ENCODE results near the gene RIF1.

The RIF1 gene, protein sequence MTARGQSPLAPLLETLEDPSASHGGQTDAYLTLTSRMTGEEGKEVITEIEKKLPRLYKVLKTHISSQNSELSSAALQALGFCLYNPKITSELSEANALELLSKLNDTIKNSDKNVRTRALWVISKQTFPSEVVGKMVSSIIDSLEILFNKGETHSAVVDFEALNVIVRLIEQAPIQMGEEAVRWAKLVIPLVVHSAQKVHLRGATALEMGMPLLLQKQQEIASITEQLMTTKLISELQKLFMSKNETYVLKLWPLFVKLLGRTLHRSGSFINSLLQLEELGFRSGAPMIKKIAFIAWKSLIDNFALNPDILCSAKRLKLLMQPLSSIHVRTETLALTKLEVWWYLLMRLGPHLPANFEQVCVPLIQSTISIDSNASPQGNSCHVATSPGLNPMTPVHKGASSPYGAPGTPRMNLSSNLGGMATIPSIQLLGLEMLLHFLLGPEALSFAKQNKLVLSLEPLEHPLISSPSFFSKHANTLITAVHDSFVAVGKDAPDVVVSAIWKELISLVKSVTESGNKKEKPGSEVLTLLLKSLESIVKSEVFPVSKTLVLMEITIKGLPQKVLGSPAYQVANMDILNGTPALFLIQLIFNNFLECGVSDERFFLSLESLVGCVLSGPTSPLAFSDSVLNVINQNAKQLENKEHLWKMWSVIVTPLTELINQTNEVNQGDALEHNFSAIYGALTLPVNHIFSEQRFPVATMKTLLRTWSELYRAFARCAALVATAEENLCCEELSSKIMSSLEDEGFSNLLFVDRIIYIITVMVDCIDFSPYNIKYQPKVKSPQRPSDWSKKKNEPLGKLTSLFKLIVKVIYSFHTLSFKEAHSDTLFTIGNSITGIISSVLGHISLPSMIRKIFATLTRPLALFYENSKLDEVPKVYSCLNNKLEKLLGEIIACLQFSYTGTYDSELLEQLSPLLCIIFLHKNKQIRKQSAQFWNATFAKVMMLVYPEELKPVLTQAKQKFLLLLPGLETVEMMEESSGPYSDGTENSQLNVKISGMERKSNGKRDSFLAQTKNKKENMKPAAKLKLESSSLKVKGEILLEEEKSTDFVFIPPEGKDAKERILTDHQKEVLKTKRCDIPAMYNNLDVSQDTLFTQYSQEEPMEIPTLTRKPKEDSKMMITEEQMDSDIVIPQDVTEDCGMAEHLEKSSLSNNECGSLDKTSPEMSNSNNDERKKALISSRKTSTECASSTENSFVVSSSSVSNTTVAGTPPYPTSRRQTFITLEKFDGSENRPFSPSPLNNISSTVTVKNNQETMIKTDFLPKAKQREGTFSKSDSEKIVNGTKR (N-terminal part only)

DNA sequence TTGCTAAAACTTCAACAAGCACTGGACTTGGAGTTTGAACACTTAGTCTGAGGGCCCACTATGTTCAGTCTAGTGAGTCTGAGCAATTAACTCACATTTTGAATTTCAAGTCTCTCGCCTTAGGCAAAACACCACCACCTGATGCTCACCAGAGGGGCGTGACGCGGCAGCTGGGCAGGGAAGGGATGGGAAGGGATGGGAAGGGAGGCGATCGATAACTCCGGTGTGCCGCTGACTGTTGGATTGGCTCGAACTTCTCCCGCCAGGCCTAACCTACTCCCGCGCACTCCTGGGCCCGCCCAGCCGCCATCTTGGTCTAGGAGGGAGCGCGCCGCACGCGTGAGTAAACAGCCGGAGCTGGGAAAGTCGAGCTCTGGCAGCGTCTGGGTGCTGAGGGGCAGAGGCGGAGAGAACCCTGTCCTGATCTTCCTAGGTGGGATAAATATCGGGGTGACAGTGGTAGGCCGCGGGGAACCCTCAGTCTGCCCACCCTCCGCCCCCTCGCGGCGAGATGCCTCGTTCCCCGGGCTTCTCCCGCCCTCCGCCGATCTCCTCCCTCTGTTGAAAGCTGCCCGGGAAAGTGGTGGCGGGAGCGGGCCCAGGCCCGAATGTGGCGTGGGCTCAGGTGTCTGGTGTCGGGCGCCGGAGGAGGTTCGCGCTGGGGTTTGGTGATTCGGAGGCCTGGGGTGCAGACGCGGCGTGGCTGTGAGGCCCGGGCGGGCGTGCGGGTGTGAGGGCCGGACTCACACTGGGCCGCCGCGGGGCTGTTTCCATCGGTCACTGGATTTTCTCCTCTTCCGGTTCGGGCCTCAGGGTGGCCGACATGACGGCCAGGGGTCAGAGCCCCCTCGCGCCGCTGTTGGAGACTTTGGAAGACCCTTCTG, at the start of gene RIF1:
Gene RIF1, plus strand, starts transcription at position 302 of the 884 bp plus-strand sequence. Its CDS starts 522 bp downstream, at position 824.
- DNase-seq (ENCODE audit: low spot score), result peak; percentile 93

DNA sequence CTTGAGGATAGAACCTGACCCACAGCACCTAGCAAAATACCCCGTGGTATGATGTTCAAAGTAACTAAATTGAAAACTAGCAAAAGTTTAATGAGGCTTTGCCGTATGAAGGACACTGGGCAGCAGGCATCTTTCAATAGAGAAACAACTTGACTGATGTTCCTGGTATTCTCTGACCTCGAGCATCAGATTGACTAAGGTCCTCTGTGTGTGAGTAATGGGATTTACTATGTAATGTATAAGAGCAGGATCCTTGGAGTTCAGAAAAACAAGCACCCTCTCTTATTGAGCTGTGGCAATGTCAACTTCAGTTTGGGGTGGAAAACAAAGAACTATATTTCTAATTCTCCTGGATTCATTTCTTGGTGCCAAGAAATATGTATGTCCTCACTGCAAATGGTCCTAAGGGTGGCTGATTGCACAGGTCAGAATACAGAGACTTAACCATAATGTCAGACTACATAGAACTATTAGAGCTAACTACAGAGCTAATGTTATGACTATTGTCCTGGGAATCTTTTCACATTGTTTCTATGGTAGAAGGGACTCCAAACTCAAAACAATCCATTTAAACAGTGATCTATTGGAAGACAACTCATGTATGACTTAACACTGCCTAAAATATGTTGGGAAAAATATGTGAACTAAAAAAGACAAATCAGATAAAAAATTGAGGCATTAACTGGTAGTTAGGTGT, 47.9 kb upstream of the RIF1 start:
- no peak for DNase-seq (ENCODE audit: low spot score)

DNA sequence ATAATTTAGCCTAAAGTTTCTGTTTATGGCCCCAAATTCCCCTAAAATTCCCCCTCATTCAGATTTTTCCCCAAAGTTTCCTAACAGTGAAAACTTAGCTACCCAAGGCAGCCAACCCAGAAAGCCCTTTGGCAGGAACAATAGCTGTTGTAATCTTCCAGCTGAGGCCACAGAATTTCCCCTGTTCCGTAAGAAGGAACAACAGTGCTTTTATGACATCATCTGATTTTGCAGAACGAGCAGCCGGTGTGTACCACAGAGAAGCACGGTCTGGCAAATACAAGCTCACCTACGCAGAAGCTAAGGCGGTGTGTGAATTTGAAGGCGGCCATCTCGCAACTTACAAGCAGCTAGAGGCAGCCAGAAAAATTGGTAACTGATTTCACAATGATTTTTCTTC, 46.0 kb upstream of the RIF1 start:
- no peak for DNase-seq (ENCODE audit: low spot score)

DNA sequence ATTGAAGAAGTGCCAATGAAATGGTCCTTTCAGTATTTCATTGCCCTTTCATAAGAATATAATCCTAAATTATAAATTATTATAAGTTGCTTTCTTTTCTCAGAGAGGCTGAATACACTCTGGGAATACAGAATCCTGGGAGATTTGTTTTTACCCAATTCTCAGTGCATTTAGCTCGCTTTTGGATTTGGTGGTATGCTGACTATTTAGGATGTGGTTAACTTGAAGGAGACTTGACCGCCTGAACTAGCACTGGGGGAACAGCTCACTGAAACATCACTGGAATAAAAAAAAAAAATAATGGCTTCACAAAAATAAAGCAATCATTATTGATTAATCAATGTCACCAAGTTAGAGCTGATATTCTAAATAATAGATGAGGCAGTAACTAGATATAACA, 42.1 kb upstream of the RIF1 start:
- no peak for DNase-seq (ENCODE audit: low spot score)

DNA sequence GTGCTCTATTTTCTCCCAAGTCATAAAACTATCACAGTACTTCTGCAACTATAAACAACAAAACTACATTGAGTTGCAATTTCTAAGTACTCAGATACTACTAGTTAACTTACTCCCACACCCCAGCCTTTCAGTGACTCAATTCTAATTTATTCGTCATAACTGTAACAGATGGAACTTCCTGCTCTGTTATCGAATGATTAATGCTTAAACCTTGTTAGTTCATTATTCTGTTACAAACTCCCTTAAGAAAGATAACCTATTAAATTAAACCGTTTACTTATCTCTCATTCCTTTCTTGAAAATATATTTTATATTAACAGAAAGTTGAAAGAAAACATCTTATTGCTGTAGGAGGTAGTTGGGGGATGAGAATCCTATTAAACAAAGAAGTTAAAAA, 35.3 kb upstream of the RIF1 start:
- DNase-seq (ENCODE audit: low spot score), result no peak

DNA sequence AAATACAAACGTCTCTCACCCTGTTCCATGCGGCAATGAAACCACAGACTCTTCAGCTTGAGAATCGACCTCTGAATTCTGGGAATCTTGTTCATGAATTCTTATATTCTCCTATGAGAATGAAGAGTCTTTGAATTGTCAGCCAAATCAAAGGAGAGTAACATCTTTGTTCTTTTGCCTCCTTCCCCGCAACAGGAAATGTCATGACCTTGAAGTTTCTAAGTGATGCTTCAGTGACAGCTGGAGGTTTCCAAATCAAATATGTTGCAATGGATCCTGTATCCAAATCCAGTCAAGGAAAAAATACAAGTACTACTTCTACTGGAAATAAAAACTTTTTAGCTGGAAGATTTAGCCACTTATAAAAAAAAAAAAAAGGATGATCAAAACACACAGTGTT, 30.5 kb upstream of the RIF1 start:
- DNase-seq (ENCODE audit: low spot score), result no peak

DNA sequence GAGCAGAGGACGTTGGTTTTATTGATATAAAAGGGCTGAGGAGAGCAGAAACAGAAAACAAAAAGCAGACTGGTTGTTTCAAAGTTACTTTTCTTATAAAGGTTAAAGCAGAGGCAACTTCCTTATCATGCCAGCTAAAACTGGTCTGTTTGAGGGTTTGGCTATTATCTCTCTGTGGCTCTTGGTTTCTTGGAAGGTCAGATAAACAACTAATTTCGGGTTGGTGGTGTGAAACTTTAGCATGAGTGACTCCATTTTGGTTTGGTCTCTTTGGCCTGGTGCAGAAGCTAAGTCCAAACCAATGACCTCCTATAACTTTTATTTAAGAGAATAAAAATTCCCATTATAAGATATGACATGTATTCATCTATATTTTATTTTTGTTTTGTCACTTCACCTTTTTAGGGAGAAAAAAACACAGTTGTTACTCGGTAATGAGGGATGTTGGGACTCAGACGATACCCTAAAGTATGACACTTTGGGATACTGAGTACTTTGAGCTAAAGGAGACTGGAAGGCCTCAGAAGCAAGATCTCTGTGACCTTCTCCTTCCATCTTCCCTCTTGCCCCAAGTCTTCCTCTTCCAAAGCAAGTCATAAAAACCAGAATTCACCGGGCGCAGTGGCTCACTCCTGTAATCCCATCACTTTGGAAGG, 29.0 kb upstream of the RIF1 start:
- DNase-seq (ENCODE audit: low spot score), result no peak

DNA sequence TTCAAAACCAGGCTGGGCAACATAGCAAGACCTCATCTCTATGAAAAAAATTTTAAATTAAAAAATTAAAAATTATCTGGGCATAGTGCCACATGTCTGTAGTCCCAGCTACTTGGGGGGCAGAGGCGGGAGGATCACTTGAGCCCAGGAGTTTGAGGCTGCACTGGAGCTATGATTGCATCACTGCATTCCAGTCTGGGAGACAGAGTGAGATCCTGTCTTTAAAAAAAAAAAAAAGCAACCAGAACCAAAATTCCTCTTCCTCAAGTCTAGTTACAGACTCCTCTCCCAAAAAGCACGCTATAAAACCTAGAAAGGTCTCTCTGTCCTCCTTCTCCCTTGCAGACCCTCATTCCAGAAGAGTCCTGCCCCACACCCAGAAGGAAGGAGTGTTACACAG, 28.4 kb upstream of the RIF1 start:
- no peak for DNase-seq (ENCODE audit: low spot score)

DNA sequence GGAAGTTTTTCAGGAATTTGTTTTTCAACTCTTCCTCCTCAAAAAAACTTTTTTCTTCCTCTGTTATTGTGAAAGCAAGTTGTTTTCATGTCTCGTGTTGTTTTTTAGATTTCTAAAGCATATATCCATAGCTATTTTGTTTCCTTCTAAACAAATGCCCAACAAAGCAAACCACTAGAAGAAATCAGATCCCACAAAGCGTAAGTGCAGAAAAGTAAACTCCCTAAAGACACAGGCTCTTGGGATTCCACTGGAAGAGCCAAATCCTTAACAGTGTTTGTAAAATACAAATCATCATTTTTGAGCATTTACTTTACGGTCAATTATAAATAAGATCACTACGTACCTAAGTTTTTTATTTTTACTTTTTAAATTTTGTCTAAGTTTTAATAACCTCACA, 21.7 kb upstream of the RIF1 start:
- DNase-seq (ENCODE audit: low spot score), result no peak

DNA sequence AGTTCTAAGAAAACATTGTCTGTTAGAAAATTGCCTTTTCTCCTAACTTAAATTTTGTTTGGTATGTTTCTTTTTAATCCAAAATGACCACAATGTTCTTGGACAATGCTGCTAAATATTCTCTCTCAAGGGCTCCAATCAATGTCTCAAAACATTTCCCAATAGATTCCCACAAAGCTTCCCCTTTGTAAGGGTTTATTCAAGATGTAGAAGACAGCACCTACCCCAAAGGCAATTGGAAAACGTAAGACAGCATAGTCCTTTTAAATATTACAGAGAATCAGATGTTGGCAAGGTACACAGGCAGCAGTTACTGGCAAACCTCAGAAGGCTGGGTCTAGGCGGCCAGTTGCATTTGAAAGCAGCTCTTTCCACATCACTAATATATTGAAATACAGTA, 18.3 kb upstream of the RIF1 start:
- DNase-seq (ENCODE audit: low spot score), result no peak

DNA sequence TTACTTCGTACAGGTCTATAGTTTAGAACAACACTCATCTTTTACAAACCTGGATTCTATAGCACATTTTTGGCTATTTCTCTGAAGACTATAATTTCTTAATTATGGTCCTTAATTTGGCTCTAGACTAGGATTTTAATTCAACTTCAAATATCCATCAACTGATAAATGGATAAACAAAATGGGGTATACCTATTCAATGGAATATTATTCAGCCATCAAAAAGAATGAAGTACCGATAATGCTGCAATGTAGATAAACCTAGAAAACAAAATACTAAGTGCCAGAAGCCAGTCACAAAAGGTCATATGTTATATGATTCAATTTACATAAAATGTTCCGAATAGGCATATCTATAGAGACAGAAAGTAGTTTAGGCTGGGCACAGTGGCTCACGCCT, 15.2 kb upstream of the RIF1 start:
- DNase-seq (ENCODE audit: low spot score), result no peak

DNA sequence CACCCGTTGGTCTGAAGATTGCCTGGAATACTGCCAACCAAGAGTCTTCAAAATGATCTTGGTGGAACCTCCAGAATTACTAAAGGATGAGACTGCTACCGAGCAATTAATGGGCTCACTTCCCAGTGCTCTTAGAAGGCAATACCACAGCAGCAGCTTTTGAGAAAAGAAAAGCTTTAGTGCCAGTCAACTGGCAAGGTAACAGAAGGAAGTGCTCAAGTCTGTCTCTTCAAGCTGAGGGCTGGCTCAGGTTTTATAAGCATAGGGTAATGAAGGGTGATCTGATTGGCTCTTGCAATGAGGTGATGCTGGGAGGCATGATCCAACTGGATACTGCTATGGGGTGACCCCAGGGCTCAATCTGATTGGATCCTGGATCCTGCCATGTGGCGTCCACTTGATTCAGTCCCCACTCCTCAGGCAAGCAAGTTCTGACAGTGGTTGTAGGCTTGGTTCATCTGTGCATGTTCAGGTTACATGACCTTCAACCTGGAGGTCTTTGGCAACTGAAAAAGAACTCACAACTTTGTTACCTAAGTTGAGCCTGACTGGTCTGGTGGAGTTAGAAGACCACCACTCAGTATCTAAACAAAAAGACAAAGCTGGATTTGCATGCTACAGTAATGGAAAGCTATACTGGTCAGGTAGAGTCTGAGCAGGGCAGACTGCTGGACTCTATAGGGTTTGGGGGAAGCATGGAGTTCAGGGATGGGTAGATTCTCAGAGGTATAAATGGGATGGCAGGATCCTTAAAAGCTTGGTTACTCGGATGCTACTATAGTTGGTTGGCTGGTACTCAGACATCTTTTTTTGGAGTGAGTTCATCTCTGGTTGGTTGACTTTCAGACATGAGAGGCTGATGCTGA, 14.0 kb upstream of the RIF1 start:
- no peak for DNase-seq (ENCODE audit: low spot score)

DNA sequence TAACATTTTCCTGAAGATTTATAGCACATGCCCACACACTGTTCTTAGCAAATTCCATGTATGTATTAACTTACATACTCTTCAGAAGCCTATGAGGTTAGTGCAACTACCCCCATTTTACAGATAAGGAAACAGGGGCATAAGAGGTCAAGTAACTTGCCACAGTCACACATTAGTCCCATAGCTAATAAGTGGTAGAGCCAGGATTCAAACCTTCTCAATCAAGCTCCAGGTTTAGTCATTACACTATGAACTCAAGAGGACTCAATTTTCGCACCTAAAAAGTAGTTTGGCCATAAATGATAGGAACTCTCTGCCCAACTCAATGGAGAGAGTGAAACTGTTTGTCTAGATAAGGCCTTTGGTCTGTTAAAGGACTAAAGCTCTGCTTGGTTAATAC, 9.7 kb upstream of the RIF1 start:
- DNase-seq (ENCODE audit: low spot score), result no peak

DNA sequence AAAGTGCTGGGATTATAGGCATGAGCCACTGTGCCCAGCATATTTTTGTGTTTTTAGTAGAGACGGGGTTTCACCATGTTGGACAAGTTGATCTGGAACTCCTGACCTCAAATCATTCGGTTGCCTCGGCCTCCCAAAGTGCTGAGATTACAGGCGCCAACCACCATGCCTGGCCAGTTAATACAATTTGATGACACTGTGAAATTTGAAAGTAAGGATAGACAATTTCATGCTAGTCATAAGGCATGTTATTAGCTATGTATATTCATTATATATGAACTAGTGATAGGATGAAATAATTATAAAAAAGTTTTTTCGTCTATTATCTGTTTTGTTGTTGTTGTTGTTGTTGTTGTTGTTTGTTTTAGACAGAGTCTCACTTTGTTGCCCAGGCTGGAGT, 8.6 kb upstream of the RIF1 start:
- no peak for DNase-seq (ENCODE audit: low spot score)

DNA sequence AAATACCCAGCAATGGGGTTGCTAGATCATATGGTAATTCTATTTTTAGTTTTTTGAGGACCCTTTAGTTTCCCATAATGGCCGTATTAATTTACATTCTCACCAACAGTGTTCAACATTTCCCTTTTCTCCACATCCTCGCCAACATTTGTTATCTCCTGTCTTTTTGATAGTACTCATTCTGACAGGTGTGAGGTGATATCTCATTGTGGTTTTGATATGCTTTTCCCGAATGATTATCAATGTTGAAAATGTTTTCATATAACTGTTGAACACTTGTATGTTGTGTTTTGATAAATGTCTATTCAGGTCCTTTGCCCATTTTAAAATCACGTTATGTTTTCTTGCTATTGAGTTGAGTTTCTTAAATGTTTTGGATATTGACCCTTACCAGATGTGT, 5.8 kb upstream of the RIF1 start:
- no peak for DNase-seq (ENCODE audit: low spot score)

DNA sequence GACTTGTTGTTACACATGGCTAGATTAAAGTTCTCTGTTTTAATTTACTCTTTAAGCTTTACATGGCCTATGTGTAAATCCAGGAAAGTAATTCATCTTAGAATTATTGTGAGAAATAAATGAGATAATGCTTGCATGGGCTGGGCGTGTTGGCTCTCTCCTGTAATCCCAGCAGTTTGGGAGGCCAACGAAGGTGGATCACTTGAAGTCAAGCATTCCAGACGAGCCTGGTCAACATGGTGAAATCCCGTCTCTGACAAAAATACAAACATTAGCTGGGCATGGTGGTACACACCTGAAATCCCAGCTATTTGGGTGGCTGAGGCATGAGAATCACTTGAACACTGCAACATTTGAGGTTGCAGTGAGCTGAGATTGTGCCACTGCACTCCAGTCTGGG, 4.3 kb upstream of the RIF1 start:
- DNase-seq (ENCODE audit: low spot score), result no peak

DNA sequence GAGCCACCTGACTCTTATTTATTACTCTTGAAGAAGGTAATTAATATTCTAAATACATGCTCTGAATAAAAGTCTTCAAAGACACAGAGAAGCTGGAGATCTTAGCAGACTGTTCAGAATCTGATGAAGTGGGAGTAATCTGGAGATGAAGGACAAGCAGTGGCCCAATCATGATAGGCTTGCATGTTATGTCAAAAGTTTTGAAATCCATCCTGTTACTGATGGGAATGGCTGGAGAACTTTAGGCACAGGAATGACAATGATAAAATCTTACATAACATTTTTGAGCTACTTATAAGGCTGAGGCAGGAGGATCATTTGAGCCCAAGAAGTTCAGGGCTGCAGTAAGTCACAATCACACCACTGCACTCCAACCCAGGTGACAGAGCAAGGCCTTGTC, 2.4 kb upstream of the RIF1 start:
- DNase-seq (ENCODE audit: low spot score), result no peak

DNA sequence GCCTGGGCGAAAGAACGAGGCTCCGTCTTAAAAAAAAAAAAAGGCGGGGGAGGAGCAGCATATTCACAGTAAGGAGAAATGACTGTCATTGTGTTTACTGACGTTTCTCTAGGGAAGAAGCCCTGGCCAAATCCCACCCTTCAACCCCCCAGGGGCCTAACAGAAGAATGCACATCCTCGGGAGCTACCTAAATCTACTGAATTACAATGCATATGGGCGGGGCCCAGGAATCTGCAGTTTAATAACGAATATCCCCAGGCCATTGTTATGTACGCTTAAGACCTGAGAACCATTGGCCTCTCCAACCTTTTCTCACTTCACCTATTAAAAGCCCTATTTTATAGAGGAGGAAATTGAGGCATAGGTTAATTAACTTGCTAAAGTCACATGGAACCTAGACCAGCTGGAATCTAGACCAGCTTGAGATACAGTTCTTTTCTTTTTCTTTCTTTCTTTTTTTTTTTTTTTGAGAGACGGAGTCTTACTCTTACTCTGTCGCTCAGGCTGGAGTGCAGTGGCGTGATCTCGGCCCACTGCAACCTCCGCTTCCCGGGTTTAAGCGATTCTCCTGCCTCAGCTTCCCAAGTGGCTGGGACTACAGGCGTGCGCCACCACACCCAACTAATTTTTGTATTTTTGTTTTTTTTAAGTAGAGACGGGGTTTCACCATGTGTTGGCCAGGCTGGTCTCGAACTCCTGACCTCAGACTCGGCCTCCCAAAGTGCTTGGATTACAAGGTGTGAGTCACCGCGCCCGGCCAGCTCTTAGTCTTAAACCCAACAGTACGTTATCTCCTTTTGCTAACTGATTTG, 708 bp upstream of the RIF1 start:
- DNase-seq (ENCODE audit: low spot score), result no peak

DNA sequence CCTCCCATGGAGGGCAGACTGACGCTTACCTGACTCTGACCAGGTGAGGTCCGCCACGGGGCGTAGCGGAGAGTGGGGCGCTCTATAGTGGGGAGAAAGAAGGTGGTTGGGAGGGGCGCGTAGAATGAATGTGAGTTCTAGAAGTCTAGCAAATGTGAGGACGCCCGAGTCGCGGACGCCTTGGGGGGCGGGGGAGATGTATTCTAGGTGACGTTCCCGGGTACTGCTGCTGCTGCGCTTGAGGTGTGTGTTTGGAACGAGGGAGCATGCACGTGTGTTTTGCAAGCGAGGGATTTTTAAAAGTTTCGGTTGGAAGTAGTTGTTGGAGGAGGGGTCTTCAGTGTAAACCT, 758 bp downstream of the RIF1 start:
- no peak for DNase-seq (ENCODE audit: low spot score)
